GM11168 (cell line): Measurements from ENCODE around the gene TSHZ2.

Experiments
- in situ Hi-C: fragments of 300-500 bp; cut with MboI; formaldehyde crosslinking; loops from one replicate; pipeline ENCODE4 v1.12.0; 2022; ENCODE audit warnings: low sequenced_read_pairs; ENCODE audit not compliant: unreplicated experiment

The TSHZ2 gene

GRCh38 chr20:52994184-52994970, 22.2 kb downstream of the TSHZ2 start:
- in situ Hi-C loops: no loop called here

DNA sequence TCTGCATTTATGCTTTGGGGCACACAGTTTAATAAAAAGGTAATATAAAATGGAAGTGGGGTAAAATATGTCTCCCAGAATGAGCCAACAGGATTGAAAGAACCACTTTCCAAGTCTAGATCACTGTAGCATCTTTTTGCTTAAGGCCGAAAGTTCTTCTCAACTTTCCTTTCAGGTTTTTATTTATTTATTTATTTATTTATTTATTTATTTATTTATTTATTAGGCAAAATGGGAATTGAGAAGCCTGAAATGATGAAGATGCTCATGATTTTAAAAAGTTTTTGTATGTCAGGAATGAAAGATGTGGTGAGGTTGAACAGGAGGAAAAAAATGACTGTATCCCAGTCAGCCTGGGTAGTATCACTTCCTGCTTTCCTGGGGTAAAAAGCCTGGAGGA, 24.0 kb downstream of the TSHZ2 start:
- in situ Hi-C loops: no loop called here

GRCh38 chr20:52996658-52997057, 24.5 kb downstream of the TSHZ2 start:
- in situ Hi-C loops: no loop called here

GRCh38 chr20:52998268-52998667, 26.1 kb downstream of the TSHZ2 start:
- in situ Hi-C loops: no loop called here

DNA sequence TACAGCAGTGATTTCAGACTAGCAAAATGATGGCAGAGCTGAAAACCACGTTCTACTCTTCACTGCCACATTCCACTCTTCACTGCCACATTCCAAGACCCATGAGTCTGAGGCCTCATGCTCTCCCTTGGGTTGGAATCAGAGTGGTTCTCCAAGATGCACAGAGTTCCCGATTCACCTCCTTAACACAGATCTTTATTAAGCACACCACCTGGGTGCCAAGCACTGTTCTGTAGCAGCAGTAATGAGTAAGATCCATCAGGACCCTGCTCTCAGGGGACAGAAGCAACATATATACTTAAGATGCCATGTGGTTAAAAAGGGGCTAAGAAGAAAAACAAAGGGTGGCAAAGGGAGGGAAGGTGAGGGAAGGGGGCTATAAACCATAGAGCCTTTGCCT, 26.9 kb downstream of the TSHZ2 start:
- in situ Hi-C loops: no loop called here

DNA sequence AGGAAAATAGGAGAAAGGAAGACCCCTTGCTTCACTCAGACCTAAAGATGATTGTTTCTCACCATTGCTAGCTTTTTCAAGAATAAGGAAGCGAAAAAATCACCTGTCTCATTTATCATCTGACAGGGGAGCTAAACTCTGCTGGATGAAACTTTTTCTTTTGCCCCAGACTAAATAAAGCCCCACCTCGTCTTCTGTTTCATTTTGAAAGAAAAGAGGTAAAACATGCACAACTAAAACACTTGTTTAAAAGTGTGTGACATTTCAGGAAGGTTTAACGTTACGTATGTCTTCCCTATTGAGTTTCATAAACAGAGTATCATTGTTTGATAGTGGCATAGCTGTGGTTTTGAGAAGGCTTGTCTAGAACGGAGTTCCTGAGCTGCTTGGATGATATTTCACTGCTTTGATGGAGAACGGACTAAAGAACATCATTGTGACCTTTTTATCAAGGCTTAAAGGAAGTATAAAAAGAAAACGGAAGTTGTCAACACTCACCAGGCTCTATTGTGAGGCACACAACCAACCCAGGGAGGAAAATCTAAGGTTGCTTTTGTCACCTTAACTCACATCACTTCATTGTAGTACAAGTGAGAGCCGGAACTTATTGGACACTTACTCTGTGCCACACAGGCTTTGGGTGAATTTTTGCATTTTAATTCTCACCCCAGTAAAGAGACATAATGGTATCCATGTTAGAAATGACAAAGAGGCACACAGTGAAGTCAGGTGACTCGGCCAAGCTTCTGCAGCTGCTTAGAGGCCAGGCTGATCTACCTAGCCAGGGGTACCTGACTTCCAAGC, 29.5 kb downstream of the TSHZ2 start:
- in situ Hi-C loops: no loop called here

- in situ Hi-C loops: no loop called here
These were observed 30.6 kb downstream of the TSHZ2 start for GRCh38 chr20:53002786-53003185.

DNA sequence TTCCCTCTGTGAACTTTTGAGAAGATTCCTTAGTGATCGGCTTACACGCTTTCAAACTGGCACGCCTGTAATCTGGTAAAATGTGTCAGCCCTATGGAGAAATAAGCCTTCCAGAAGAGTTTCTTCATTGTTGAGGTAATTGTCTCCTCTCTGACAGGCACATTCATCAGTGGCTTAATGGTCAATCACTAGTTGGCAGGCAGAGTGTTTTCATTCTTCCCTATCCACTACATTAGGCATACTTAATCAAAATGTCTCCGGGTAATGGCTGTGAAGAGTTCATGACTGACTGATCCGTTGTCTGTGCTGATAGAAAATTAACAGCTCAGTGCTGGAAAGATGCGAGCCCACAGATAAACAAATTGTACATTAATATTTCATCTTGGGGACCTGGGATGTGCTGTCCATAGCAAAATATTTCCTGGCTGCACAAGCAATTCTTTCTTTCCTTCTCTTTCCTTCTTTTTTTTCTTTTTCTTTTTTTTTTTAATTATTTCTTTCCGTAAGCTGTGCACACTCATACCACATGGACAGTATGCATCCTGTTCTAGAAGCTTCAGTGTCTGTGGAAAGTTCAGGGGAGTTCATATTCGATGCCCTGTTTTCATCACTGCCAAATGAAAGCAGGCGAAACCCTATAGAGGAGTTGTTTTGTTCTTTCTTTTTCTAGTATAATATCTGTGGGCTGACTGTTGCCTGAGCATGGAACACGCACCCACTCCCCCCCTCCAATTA, 31.4 kb downstream of the TSHZ2 start:
- in situ Hi-C loops: no loop called here

GRCh38 chr20:53004267-53004813, 32.2 kb downstream of the TSHZ2 start:
- in situ Hi-C loops: no loop called here

- in situ Hi-C loops: no loop called here
These were observed 38.0 kb downstream of the TSHZ2 start for GRCh38 chr20:53009979-53010735.

- in situ Hi-C loops: no loop called here
These were observed 39.5 kb downstream of the TSHZ2 start for GRCh38 chr20:53011640-53012039.

DNA sequence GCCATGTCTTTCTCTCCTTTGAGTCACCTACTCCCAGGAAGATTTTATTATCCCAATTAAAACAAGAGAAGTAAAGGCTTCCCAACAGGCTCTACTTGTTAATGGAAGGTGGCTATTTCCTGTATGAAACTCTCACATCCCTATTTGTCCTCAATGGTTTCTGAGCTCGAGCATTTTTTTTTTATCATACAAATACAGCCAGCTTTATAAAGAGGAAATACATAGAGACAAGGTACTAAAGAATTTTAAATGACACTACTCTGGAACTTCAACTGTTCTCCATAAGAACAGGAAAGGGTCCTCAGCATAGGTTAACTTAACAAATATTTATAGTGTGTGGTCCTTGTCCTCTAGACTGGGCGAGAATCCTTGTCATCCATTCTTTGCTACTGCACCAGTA, 41.0 kb downstream of the TSHZ2 start:
- in situ Hi-C loops: no loop called here

- in situ Hi-C loops: no loop called here
These were observed 41.7 kb downstream of the TSHZ2 start for GRCh38 chr20:53013847-53014246.

- in situ Hi-C loops: no loop called here
These were observed 43.9 kb downstream of the TSHZ2 start for GRCh38 chr20:53016071-53016470.

- in situ Hi-C loops: no loop called here
These were observed 44.4 kb downstream of the TSHZ2 start for GRCh38 chr20:53016534-53017042.

DNA sequence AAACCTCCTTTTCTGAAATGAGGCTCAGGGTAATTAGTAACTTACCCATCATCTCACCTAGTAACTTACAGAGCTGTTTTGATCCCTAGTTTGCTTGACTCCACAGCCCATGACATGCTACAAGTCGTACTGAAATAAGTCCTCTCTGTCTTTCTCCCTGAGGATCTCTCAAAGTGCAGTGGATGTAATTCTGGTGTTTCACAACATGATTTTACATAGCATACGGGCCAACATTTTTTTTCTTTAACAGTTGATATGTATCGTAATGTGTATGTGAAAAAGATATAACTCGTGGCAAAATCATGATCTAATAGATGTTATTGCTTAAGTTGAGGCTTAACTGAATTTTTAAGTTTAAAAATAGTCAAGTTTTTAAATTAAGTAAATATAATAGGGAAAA, 45.0 kb downstream of the TSHZ2 start:
- in situ Hi-C loops: no loop called here

DNA sequence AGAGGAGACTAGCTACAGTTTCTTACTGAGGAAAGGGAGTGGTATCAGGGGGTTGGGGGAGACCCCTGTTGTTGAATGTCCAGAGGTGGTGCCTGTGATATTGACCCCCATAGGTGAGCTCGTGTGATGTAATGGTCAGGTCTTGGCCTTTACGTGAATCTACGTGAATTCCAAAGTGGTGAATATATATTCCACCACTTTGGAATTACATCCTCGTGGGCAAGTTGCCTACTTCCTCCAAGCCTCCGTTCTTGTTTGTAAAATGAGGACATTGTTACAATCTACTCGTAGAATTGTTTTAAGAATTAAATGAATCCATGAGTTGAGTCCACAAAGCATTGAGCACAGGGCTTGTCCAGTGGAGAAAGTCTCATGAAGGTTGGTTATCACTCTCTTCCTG, 47.3 kb downstream of the TSHZ2 start:
- in situ Hi-C loops: no loop called here

DNA sequence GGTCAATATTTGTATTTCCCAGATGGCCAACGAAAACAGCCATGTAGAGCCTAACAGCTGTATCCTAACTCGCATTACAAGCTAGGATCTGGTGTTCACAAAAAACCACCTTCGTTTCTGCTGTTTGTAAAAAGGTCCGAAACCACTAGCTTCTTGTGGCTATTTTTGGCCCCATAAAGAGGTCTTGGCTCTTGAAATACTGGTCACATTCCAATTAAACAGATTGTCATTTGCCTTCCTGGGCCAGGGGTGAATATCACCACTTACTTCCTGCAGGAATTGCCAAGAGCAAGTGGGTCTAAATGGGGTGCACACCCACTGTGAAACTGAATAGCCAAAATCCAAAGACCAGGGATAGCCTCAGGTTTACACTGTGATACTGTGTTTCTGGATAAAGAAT, 48.2 kb downstream of the TSHZ2 start:
- in situ Hi-C loops: no loop called here

DNA sequence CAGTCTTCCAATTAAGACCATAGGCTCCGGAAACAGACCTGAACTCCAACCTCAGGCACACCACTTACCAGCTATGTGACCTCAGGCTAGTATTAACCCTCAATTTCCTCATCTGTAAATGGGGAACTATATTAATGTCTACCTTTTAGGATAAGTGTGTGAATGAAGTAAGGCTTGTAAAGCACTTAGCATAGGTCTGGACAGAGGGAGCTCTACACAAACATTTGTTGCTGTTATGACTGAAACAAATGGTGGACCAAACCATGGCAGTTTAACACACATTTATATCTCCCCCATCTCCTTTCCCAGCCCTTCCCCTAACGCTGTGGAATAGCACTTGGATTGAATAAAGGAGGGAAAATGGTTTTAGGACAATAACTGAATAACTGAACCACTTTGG, 48.7 kb downstream of the TSHZ2 start:
- in situ Hi-C loops: no loop called here

- in situ Hi-C loops: no loop called here
These were observed 49.8 kb downstream of the TSHZ2 start for GRCh38 chr20:53021934-53022333.
